ENCODE measurements around the gene NUDT4.
A peak's percentile ranks its signal among the peaks of the same experiment; 100 is the strongest.
"Not testable (repeated sequence)": the region's sequence is repeated elsewhere in the genome, so short reads cannot be mapped to it uniquely, and the experiment has no call there.

Gene NUDT4

DNA sequence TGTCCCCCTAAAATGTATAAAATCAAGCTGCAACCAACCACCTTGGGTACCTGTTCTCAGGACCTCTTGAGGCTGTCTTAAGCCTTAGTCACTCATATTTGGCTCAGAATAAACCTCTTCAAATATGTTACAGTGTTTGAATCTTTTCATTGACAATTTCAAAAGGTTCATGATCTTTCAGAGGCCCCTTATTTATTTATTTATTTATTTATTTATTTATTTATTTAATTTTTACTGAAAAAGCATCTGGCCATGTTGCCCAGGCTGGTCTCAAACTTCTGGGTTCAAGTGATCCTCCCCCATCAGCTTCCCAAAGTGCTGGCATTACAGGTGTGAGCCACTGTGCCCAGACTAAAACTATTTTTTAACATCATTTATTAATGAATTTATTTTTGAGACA, 8.2 kb upstream of the NUDT4 start:
- DNase-seq = no peak

DNA sequence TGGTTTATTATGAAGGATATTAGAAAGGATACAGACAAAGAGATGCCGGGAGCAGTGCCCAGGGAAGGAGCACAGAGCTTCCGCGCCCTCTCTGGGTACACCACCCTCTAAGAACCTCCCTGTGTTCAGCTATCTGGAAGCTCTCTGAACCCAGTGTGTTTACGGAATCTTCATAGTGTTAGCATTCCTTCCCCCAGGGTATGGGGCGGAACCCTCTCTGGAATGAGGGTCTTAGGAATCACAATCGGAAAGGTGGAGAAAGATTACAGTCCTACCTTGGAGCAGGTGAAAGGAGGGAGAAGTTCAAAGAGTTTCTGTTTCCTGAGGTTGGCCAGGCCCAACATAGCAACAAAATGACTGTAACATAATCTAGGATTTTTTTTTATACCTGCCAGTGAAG, 6.8 kb upstream of the NUDT4 start:
- DNase-seq = no peak

DNA sequence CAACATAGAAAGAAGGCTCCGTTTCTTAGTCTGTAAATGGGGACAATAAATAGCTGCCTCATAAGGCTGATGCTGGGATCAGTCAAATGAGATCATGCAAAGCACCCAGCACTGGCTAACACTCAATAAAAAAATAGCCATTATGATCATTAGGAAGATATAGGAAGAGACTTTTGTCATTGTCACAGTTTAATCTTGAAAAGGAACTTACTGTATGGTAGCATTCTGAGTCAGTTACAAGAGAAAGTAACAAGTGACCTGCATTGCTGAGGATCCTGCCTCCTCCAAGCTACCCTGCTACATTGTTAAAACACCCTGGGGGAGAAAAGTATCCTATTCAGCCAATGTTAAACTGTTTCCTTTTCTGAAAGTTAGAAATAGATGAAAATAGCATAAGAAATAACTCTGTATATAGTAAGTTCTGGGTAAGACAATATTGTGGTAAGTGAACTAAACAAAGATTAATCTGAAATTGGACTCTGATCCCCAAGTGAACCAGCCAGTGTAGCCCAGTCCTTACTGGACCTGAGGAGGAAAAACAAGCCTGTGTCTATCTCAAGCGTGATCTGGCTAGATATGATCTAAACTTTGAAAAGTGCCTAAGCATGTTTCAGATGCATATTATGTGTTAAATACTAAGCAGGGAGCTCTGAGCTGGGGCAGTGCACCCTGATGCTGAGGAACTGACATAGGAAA, 3.6 kb upstream of the NUDT4 start:
- no peak for DNase-seq

DNA sequence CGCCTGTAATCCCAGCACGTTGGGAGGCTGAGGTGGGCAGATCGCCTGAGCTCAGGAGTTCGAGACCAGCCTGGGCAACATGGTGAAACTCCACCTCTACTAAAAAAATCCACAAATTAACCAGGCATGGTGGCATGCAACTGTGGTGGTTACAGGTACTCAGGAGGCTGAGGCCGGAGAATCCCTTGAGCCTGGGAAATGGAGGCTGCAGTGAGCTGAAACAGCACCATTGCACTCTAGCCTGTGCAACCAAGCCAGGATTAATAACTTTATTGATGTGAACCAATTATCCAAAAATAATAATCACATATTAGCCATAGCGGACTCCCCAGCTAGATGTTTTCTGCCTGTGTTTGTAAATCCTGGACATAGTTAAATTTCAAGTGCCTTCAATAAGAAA, 1.8 kb upstream of the NUDT4 start:
- no peak for DNase-seq

DNA sequence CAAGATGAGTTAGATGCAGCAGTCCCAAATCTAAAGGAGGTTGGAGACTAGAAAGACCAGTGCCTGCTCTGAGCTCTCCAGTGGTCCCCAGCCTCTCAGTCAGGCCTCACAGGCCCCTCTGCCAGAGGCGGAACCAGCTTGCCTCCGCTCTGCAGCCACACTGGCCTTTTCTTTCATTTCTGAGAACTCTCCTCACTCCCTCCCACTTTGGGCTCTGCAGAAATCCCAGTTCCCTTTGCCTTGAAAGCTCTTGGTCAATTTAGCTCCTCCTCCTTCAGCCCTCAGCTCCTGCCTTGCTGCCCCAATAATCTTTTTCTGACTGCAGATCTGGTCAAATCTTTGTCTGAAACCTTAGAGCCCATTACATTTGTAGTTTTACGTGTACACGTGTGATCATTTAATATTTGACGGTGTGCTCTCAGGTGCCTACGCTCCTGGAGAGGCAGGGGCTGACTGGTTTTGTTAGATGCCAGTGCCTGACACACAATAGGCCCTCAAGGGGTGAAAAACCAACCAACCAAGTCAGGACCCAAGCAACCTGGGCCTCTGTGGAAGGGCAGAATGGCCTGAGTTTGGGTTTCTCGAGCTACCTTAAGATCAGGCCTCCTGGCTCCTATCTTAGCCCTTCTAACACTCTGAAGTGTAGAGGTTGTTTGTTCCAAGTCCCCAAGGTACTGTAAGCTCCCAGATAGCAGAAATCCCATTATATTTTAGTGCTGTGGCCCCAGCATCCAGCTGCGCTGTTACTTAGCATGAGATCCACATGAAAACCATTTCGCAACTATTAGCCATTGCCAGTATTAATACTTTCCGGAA, 1.1 kb upstream of the NUDT4 start:
- peak; percentile 78 for DNase-seq

DNA sequence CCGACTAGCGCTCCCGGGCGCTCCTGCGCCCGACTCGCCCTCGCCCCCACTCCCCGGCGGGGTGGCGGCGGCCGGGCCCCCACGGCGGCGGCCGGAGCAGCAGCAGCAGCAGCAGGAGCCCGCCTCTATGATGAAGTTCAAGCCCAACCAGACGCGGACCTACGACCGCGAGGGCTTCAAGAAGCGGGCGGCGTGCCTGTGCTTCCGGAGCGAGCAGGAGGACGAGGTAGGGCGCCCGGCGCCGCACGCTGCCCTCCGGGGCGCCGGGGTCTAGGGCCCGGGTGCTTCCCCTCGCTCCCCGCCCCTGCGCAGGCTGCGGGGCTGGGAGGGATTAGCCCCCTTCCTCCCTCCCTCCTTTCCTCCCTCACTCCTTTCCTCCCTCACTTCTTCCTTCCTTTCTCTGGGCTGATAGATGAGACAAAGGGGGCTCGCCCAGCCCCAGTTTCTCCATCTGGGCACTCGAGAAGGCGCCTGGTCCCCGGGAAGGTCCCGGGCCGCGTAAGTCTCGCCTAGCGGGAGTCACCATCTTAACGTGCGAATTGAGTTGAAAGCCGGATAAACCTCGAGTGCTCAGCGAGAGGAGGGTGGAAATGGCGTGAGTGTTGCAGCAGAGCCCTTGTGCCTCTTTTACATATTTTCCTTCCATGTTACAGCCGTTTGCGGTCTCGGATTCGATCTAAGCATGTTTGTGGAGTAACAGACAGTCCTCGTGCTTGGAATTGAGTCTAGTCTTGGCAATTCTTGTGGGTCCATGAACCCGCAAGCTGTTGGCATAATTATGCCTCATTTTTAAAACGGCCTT, 672 bp downstream of the NUDT4 start:
- DNase-seq = peak; percentile 86

DNA sequence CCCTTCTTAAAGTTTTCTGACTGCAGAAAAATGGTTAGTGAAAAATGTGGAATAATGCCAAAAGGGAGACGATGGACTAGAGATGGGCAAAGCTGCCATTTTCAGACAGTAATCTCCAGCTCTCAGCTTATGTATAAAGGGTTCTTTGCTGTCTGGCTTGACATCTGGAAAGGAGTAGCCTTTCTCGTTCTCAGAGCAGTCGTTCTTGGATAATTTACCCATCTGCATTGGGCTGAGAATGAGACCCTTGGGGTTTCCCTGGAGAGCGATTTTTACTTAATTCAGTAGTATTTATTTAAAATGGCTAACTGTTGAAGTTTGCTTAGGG, 1.2 kb downstream of the NUDT4 start:
- DNase-seq = no peak

DNA sequence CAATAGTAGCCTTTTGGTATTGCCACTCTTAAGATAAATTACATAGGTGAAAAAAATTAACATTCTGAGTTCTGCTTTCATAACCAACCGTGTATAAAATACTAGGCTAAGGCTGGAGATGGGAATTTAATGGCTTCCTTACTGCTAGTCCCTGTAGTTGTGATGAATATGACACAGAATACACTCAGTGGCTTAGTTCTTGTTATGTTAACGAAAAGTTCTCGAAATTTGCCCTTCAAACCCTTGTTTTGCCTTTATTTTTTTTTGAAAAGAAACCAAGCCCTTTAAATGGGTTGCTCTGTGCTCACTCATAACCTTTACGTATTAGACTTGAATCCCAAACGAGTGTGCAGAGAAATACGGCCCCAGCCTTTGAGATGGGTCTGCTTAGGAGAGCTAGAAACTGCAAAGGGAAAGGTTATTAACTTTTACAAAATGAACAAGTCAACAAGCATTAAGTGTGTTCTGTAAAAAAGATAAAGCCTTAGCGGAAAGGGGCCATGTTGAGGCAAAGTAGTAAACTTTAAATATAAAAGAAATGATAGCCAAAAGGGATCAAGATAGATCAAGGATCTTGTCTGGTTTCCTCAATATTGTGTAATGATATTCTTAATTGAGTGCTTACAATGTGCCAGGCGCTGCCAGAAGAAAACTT, 1.7 kb downstream of the NUDT4 start:
- peak; percentile 73 for DNase-seq

DNA sequence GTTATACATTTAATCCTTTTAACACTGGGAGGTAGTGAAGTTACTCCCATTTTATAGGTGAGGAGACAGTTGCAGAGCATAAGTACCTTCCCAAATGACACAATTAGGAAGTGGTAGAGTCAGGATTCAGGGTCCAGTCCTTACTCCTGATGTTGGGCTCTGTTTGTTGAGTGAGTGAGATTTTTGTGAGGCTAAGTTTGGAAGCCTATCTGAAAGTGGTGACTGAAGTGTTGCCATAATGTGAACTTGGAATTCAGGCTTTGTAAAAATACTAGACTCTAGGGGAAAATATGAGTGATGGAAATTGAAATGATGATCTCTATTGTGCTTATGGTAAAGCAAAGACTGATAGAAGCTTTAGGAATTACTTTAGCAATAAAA, 2.2 kb downstream of the NUDT4 start:
- DNase-seq = peak; percentile 56

DNA sequence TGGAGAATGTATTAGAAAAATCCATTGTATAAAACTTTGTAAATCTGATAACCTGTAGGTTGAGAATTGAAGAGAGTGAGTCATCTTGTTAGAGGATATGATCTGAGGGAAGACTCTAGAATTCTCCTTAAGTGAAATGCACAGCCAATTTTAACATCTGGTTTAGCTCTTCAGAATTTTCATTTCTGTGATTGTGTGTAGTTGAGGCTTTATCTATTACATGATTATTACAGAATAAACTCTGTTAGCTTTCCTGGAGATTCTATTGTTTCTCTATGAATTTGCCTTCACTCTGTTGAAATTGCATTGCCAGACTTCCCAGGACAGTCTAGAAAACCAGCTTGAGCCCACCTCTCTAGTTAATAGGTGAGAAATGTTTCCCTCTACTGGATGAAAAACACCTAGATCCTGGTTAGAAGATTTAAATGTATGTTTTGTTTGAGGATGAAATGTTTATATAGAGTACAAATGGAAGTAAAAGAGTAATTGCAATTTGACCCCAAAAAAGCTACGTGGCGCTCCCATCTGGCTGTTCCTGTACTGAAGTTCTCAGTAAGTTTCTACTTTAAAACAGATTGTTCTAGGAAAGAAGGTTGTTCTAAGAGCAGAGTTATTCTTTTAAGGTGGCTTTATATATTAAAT, 2.9 kb downstream of the NUDT4 start:
- peak; percentile 63 for DNase-seq

DNA sequence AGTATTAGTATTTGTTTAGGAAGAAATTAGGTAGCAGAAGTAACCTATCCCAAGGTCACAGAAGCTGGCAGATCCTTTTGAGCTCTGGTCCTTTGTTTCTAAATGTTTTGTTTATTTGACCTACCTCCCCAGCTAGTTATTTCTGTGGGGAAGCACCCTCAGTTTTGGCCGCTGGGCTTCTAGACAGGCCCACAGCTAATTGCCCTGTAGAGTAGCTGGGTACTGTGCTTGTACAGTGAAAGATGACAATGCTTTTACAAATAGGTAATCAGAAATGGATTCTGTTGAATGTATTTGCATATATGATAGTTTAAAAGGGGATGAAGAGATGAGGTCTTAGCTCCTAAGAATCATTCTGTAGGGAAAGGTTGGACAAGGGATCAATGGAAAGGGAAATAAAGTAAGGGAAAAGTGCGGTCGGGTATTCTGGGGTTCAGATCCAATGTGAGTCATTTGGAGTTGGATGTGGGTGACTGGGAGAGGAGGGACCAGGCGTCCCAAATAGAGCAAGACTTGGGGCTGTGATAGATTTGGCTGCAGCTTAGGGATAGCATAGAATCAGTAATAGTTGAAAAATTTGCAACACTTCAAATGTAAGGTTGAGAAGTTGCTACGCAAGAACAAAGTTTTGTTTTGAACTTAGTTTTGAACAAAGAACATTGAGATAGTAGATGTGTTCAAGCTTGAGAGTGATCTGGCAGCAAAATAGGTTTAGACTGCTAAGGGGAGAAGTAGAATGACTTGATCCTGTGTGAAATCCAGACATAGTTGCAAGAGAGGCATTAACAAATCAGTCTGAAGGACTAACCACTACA, 3.6 kb downstream of the NUDT4 start:
- peak; percentile 35 for DNase-seq

DNA sequence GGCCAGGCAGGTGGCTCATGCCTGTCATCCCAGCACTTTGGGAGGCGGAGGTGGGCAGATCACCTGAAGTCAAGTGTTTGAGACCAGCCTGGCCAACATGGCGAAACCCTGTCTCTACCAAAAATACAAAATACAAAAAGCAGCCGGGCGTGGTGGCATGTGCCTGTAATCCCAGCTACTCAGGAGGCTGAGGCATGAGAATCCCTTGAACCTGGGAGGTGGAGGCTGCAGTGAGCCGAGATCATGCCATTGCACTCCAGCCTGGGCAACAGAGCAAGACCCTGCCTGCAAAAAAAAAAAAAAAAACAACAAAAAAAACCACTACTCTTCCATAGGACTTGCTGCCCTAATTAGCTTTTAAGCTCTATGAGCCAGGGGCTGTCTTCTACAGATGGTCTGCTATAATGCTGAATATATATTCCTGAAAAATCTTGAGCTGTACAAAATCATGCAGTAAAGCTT, 4.3 kb downstream of the NUDT4 start:
- DNase-seq = not testable (repeated sequence)

DNA sequence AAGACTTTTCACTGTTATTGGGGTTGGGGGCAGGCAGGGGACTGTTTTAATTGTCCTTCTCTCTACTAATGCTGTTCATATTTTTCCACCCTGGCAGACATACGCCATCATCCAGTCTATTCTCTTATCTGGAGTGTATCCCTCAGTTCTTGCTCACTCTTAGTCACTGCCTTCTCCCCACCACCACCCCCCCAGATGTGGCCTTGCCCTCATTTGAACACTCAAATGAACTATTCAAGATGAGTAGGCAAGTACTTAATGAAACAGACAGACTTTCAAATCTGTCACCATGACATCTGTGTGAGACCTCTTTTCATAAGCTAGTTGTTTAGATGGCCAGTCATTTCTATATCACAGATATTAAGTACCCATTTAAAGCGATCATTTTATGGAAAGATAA, 10.1 kb downstream of the NUDT4 start:
- DNase-seq = no peak

DNA sequence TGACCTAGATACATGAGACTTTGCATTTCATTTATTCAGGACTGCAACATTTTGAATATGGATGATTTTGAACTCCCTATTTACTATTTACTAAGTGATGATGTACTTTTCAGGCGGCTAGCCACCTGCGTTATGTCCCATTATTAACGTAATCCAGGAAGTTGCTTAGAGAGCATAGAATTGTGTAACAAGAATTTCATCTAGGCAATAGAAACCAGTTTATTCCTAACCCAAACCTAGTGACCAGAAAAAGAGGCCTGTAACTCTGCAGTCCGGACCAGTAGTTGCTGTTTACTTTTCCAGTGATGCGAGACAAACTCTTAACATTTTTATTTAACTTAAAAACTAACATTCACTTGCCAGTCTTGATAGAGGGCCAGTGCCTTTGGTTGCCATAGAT, 12.3 kb downstream of the NUDT4 start:
- DNase-seq = no peak

DNA sequence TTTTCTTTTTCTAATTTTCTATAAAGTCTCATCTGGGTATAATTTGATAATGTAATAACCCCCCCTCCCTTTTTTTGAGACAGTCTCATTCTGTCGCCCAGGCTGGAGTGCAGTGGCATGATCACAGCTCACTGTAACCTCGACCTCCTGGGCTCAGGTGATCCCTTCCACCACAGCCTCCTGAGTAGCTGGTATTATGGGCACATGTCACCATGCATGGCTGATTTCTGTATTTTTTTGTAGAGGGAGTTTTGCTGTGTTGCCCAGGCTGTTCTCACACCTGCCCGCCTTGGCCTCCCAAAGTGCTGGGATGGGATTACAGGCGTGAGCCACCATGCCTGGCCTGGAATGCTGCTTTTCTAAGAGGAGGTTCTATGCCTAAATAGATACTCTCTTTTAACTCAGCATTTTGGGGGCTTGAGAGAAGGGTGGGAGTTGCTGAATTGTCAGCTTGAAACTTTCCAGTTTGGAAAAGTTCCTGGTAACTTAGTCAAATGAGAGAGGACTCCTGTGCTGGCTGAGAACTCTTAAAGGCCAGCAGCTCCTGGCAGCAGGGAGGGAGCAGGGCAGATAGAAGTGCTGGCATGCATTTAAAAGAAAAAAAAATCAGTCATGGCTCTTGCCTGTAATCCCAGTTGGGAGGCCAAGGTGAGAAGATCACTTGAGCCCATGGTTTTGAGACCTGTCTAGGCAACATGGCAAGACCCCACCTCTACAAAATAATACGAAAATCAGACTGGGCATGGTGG, 13.0 kb downstream of the NUDT4 start:
- no peak for DNase-seq

DNA sequence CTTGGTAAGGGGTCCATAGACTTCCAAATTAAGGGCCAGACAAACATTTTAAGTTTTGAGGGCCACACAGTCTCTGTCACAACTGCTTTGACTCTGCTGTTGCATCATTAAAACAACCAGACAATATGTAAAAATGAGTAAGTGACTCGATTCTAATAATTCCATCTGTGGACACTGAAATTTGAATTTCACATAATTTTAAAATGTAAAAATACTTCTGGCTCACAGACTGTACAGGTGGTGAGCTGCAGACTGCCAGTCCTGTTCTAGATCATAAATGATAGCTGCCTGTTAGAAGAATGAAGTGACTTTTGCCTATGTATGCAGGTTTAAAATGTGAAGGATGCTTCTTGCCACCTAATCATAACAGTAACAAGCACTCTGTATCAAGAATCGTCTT, 15.7 kb downstream of the NUDT4 start:
- no peak for DNase-seq

DNA sequence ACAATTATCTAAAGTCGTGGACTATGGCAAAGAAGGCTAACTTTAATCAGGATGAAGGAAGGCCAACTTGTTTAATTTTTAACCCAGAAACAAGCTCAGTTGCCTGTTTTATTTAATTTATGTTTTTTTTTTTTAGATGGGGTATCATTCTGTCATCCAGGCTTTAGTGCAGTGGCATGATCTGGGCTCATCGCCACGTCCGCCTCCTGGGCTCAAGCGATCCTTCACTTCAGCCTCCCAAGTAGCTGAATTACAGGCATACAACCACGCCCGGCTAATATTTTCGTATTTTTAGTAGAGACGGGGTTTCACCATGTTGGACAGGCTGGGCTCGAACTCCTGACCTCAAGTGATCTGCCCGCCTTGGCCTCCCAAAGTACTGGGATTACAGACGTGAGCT, 19.7 kb downstream of the NUDT4 start:
- DNase-seq = no peak

DNA sequence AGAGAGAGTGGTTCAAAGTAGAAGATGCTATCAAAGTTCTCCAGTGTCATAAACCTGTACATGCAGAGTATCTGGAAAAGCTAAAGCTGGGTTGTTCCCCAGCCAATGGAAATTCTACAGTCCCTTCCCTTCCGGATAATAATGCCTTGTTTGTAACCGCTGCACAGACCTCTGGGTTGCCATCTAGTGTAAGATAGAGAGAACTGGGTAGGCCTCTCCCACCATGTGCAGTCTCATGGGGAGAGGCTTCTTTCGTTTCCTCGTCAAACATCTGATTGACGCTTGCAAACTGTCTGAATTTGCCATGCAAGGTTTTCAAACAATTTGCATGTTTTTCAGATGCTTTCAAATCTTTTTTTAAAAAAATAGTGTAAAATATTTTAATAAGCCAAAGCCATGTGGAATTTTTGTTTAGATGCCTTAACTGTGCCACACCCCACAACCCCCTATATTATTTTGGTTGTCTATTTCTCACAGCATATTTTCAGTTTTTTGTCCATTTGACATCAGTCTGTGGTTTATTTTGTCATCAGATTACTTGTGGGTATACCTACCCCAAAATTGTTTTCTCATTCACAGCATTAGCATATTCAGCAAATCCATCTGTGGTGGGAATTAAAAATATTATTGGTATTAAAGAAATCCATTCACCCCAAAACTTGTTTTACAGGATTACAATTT, 21.6 kb downstream of the NUDT4 start:
- DNase-seq = not testable (repeated sequence)

DNA sequence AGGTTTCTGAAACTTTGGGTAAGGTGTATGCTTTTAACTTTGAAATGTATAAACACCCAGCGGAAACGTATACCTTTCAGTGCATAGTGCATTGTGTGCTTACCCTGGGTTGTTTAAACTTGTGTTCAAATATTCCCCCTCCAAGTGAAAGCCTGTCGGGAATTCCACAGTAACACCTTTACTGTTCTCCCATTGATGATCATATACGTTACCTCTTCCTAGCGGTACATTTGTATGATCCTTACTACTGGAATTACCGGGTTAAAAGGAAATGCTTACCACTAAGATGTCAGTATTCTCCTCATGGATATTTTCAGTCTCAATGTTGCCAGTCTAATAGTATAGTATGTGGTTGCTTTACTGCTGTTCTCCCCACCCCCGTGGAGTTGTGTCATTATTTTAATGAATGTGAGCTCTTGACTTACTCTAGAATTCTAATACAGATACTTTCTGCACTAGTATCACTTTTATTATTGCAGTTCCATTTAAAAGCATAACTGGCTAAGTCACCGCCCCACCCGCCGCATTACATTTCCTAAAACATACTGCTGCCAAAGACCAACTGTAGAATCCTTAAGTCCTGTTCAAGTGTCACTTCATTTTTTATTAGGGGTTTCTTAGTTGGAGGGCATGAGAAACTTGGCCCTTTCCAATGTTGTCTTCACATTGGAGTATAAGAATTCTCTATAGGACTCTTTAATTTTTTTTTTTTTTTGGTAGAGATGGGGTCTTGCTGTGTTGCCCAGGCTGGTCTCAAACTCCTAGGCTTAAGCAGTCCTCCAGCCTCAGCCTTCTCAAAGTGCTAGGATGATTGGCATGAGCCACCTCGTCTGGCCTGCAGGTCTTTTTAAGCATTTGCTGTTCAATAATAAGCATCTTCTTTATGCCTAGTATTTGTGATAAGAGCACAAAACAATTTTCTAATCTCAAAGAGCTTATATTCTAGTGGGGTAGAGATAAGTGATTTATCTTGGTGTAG, 24.9 kb downstream of the NUDT4 start:
- no peak for DNase-seq
